Embryonic facial prominence (tissue), 1 donor: ENCODE data around the gene OR10G8.
"Not testable (repeated sequence)": the region's sequence is repeated elsewhere in the genome, so short reads cannot be mapped to it uniquely, and the experiment has no call there.

ENCODE experiments used
- DNase-seq: peaks from one replicate; pipeline ENCODE4 v3.0.0-alpha.2; 2016; ENCODE audit errors: extremely low spot score

Gene OR10G8, protein sequence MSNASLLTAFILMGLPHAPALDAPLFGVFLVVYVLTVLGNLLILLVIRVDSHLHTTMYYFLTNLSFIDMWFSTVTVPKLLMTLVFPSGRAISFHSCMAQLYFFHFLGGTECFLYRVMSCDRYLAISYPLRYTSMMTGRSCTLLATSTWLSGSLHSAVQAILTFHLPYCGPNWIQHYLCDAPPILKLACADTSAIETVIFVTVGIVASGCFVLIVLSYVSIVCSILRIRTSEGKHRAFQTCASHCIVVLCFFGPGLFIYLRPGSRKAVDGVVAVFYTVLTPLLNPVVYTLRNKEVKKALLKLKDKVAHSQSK

DNA sequence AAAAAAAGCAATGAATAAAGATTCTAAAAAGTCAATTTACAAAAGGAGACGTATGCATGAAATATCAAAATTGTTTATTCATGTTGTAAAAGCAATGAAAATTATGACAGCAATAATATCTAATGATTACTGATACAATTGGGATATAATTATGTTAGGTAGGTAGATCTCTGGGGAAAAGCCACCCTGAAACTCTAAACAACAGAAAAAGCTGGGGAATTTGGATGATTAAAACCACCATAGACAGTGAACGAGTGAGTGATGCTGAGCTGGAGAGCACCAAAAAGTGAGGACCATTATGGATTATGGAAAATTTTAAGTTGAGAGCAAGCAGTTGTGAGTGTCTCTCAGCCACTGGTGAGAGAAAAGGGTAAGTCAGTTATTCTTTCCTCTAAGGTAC, at the start of gene OR10G8:
TSS of gene OR10G8 (plus strand) at position 301 of the 400 bp plus-strand sequence. CDS start 2,825 bp downstream, outside the sequence.
- DNase-seq: no peak

DNA sequence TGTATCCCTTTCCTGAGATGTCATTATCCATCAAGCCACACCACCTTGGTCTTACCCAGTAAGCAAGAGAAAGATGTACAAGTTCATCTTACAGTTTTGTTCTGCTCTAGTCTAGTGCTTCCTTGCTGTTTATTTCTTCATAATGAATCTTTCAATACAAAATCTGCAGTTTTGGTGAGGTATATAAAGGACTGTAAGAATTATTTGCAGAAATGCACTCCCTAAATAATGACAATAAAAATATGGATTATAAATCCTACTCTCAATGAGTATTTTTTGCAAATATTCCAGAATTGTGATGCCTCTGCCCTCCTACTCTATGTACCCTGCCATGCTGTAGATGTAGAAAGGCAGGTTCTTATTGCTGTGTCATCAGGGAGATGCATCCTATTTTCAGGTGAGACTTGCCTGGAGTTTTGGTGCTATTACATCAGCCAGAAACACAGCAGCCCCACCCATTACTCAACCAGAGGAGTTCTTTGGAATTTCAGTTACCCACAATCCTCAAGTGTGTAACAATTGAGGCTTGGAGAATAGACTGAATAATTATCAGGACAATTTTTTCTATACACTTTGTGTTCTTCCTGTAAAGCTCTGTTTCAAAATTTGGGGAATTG, 48.8 kb upstream of the OR10G8 start, which contains the start of gene OR10S1:
TSS of gene OR10S1 (minus strand) at position 51 of the 617 bp plus-strand sequence. CDS start 117 bp downstream, outside the sequence.
- DNase-seq: no peak

DNA sequence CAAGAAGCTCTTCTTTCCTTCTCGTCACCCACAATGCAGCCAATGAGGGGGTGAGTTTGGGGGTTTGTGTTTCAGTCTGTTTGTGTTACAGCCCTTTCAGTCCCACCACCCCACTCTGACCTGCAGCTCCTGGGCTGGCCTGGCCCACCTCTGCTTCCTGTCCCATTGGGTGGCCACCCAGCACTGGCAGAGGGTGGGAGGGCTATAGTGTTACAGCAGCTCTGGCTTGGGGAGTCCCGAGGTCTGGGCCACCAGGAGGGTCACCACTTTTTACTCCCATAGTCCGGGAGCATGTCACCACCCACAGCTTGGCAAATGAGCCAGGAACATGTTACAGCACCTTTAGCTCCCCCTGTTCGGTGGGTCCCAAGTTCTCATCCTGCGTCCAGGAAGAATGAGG, 47.3 kb upstream of the OR10G8 start:
- DNase-seq: no peak

DNA sequence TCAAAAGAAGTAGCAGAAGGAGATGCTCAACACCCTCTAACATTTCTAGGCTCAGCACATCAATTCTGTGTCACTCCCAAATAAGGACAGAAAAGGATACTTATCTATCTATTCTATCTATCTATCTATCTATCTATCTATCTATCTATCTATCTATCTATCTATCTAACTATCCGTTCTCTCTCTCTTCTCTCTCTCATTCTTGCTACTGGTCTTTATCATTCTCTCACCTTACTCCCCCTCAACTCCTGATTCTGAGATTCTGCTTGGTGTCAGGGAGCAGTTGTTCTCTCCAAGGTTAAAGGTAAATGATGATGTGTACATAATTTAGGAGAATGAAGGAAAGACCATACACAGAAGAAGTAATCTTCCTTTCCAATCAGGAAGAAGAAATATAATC, 31.5 kb upstream of the OR10G8 start, which contains the start of gene OR10G6:
TSS of gene OR10G6 (minus strand) at position 43 of the 400 bp plus-strand sequence. CDS start at position 43, 0 bp downstream.
- DNase-seq: no peak

DNA sequence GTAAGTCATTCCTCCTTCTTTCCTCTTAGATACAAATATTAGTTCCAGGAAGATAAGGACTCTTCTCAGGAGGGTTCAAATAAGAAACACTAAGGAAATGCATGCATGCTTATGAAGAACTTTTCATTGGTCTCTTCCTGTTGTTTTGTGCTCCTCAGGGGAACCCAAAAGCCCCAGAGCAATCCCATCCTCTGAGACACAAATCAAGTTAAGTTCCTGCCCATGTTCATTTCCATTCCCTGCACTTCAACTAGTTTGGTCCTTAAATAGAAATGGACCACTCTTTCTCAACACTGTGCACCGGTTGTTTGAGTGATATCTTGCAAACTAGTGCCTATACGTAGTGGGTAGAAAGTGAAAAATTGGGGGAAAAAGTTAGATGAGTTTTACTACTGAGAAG, 13.9 kb upstream of the OR10G8 start, which contains the start of gene OR10G4:
TSS of gene OR10G4 (plus strand) at position 301 of the 400 bp plus-strand sequence. CDS start 2,578 bp downstream, outside the sequence.
- DNase-seq: no peak

DNA sequence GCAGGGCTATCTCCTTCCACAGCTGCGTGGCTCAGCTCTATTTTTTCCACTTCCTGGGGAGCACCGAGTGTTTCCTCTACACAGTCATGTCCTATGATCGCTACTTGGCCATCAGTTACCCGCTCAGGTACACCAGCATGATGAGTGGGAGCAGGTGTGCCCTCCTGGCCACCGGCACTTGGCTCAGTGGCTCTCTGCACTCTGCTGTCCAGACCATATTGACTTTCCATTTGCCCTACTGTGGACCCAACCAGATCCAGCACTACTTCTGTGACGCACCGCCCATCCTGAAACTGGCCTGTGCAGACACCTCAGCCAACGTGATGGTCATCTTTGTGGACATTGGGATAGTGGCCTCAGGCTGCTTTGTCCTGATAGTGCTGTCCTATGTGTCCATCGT, 10.8 kb upstream of the OR10G8 start:
- DNase-seq: not testable (repeated sequence)

DNA sequence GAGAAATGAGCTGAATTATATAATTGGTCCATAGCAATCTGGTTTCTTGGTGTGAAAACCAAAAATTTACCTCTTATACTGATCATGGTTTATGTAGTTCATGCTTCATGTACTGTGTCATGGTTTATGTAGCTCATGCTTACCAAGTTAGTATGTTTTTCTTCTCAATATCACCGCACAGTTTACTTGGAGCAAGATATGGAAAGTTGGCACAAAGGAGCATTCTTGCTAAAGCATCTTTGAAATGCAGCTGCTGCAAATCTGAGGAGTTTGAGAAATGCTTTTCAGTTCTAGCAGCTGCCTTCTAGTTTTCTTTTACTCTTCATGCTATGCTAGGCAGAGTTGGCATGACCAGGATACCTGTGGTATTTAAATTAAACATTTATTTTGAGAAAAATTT, 10.1 kb downstream of the OR10G8 start:
- DNase-seq: no peak

DNA sequence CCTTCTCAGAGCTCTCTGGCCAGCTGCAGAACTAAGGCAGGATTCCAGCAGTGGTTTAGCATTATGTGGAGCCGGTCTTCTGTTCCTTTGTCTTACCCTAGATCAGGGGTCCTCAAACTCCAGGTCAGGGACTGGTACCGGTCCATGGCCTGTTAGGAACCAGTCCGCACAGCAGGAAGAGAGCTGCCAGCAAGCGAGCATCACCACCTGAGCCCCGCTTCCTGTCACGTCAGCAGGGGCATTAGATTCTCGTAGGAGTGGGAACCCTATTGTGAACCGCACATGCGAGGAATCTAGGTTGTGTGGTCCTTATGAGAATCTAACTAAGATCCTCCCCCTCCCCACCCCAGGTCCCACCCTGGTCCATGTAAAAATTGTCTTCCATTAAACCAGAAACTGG, 13.0 kb downstream of the OR10G8 start:
- DNase-seq: no peak

DNA sequence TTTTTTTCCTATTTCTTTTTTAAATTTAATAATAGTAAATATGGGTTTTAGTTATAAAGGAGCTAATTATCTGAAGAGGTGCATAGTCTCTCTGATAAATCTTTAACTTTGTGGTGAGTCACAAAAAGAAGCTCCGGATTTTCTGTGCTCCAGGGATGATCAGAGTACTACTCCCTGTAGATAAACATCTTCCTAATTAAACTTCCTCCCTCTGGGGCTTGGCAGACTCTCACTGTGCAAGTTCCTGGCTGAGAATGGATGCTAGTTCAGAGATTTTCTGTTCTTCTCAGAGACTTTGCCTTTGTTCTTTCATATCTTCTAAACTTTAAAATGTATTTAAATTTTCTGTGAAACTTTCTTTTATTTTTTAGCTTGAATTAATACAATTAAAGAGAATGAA, 14.7 kb downstream of the OR10G8 start, which contains the start of gene OR10G7:
TSS of gene OR10G7 (minus strand) at position 72 of the 400 bp plus-strand sequence. CDS start 2,324 bp downstream, outside the sequence.
- no peak for DNase-seq

DNA sequence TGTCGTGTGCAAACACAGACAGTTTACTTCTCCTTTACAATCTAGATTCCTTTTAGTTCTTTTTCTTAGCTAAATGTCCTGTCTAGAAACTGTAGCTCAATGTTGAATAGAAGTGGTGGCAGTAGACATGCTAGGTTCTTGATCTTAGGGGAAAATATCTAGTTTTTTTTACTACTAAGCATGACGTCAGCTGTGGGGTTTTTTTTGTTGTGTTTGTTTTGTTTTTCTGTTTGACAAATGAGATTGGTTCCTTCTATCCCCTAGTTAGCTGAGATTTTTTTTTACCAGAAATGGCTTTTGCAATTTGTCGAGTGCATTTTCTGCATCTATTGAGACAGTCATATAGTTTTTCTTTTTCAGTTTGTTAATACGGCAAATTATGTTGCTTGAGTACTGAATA, 16.8 kb downstream of the OR10G8 start:
- no peak for DNase-seq

DNA sequence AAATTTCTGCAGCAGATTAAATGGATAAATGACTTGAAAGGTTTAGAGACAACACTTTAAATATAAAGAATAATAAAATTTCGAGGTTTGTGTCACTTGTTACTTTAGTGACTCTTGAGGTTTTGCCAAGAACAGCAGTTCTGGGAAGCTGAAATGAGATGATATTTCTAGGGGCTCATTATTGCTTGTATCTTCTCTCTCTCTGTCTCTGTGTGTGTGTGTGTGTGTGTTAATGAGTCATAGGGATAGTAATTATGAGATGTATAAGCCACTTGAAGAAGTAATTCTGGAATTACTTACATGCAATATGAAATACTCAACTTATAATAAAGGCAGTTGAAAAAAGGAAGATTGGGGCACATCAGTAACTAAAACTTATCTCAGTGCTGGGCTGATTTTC, 24.1 kb downstream of the OR10G8 start:
- DNase-seq: no peak

DNA sequence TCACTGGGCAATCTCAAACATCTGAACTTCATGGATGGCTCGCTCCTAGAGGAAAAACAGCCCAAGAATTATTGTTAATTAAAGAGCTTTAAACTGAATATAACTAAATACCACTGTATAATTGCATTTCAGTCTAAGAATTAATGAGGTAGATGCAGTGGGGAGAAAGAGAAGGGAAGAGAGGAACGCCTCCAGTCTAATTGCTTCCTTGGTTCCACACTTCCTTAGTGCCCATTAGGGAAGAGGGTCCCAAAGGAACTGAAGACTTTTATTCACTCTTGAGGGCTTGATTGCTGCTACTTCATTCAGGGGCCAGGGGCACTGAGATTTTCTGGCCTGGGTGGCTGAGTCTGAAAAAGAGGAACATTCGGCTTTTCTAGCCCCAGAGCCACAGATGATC, 26.4 kb downstream of the OR10G8 start:
- DNase-seq: no peak

DNA sequence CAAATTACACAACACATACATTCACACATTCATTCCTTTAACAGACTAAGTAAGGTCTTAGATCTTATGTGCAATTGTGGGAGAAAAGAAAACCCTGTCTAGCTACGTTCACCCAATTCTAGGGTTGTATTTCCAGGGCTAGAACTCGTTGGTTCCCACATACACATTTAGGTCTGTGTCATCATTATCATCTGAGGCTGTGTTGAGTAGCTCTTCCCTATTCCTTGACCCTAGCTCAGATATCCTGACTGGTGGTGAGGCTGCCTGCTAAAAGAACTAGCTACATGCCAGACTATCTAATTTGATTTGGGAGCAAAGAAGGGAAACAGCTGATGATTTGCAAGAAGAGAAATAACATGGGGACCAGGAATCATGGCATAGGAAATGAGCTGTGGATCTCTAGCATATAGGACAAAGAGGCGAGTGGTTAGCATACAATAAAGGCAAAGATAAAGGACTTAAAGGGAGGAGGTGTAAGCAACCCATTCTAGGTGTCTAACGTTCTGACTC, 42.1 kb downstream of the OR10G8 start:
- no peak for DNase-seq

DNA sequence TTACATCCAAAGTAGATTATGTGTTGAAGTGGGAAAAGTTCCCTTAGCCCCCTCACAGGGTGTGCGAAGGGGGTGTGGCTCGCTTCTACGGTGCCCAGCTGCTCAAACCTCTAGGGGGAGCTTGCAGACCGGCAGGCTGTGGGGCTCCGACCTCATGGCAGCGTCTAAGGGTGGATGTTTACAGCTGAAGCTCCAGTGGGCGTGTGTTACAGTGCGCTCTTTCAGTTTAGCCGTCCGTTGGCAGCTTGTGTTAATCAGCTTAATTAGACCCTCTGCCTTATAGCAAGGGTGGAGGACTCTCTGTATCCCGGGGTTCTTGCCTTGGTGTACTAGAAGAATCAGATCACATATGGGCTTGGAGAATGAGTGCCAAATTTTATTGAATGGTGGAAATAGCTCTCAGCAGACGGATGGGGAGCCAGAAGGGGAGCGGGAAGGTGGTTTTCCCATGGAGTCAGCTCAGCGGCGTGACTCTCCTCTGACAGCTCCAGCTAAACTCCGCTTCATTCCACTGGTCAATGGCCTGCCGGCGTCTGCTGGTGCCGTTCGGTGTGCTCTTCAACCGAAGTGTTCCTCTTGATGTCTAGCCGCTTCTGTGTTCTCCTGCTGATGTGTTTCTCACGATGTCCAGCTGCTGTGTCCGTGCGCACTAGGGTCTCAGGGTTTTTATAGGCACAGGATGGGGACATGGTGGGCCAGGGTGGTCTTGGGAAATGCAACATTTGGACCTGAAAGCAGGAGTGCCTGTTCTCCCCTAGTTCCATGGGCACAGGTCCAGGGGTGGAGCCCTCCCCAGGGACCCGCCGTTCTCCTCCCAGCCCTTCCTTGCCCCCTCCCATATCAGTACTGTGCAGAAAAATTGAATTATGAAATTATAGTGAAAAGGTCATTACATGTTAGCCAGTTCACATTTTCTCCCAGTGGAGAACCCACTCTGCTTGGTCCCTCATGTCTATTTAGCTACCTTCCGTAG, 43.1 kb downstream of the OR10G8 start:
- no peak for DNase-seq

DNA sequence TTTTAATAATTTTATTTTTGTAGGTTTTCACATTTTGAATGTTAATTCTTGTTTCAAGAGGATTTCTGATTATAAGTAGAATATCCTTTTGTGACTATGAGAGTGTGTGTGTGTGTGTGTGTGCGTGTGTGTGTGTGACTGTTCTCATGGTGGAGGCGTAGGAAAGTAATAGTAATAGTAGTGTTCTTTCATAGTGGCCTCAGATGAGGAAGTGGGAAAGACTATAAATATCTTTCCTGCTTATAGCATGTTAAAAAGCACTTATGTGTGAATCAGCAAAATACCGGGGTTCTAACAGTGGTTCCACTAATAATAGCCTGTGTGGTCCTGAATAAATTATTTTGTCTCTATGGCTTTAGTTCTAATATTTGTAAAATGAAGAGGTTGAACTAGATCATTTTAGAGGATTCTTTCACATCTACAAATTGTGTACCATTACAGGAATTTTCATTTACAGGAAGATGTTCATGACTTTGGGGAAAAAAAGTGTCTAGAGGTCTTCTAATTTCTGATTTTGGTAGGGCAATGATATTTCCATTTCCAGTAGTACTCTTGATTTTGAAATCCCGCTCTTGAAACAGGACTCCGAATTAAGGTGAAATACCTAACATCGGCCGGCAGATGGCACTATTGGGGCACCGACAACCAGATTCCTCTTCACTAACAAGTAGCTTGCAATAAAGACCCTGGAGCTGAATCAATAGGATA, 44.5 kb downstream of the OR10G8 start:
- DNase-seq: peak; percentile 39

DNA sequence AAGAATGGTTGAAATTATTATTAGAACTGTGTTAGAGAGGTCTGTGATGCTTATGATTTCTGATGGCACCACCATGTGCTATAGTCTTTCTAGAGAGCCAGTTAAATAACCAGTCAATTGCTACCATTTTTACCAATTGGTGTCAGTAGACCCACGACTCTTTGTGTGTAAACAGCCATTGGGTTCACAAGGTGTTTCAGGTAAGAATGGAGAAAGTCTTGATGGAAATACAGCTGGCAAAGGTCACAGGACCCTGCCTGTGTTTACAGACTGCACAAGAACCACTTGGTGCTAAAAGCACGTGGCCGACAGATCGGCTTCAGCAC, 45.0 kb downstream of the OR10G8 start:
- no peak for DNase-seq

DNA sequence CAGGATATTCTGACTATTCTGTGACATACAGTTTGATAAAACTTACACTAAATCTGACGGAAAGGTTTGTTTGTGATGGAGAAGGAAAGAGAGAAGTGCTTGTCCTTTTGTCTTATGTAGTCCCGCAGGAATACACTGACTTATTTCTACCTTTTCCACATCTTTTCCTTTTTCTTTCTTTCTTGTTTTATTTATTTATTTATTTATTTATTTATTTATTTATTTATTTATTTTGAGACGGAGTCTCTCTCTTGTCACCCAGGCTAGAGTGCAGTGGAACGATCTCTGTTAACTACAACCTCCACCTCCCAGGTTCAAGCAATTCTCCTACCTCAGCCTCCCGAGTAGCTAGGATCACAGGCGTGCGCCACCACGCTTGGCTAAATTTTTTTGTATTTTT, 45.5 kb downstream of the OR10G8 start:
- DNase-seq: no peak

DNA sequence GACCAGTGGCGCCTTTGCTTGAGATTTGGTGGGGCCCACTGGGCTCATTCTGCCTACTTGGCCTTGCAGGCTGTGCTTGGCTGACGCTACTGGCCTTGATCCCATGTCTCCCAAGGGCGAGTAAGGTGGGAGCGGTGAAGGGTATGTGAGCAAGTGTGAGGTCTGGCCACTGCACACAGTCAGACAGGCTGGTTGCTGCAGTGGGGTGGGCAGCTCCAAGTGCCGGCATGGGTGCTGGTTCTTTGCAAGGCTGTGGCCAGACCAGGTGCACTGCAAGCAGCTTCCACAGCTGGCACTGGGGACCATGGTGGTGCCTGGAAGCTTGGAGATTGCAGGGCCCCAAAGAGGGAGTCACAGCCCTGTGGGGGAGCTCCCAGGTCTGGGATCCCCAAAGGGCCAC, 48.0 kb downstream of the OR10G8 start:
- no peak for DNase-seq

DNA sequence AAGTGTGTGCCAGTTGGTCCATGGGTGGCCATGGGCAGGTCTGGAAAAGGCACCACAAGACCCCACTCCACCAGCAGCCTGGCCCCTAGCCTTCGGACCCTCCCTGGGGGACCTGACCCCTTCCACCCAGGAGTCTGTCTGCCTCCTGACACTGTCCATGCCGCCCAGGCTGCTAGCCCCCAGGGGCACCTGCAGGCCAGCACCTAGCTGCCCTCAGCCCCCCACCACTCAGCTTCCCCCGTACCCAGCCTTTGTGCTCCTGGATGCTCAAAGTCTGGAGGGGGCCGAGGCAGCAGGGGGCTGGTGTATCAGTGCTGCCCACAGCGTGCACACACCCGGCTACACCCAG, 48.9 kb downstream of the OR10G8 start:
- no peak for DNase-seq

DNA sequence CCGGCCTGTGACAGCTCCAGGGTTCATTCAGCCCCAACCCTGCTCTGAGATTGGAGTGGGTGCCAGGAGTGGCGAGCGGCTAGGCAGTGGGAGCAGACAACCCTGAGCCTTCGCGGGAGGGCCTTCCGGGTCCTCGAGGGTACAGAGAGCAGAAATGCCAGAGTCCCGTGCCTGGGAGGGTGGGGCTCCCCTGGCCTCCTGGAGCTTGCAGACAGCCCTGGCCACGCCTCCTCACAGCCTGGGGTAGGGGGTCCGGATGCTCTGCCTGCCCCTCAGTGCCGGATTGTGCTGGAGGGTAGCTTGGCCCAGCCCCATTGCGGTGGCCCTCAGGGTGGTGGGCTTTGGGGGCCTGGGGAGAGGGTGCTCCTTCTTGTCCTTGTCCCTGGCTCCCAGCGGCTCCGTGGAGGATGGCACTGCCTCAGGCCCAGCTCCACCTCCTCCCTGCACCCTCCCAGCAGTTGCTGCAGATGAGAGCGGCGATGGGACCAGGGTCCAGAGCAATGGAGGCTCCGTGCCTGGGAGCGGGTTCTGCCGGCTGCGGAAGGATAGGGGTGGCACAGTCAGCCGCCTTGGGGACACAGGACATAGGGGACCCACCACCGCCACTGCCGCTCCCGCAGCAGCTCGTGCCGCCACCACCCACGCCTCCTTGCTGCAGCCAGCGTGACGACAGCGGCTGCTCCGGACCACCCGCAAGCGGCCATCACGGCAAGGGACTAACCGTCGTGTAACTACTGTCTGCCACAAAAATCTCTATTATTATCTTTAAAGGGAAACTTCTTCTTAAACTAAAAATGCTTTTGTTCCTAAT, 49.4 kb downstream of the OR10G8 start:
- DNase-seq: no peak
